ENCODE data around the gene MICU1.

DNA sequence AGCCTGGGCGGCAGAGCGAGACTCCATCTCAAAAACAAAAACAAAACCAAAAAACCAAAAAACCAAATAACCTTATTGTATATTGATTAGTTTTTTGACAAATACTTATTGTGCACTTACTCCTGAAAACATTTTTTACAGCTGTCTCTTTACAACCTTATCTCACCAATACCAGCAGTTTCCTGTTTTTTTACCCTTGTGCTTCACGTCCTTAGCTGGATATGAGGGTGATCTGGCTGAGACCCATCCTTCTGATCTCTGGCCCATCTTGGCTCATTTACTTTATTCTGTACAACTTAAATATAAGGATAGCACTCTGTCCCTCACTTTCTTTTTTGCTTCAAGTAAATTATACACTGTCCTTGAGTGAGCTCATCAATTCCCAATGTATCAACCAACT is 166.6 kb downstream of the MICU1 start:
- TF ChIP-seq EZH2phosphoT487 (conservative IDR thresholded peaks at IDR 0.05; ENCODE audit: low read length): no peak
- TF ChIP-seq, protein P1, sequence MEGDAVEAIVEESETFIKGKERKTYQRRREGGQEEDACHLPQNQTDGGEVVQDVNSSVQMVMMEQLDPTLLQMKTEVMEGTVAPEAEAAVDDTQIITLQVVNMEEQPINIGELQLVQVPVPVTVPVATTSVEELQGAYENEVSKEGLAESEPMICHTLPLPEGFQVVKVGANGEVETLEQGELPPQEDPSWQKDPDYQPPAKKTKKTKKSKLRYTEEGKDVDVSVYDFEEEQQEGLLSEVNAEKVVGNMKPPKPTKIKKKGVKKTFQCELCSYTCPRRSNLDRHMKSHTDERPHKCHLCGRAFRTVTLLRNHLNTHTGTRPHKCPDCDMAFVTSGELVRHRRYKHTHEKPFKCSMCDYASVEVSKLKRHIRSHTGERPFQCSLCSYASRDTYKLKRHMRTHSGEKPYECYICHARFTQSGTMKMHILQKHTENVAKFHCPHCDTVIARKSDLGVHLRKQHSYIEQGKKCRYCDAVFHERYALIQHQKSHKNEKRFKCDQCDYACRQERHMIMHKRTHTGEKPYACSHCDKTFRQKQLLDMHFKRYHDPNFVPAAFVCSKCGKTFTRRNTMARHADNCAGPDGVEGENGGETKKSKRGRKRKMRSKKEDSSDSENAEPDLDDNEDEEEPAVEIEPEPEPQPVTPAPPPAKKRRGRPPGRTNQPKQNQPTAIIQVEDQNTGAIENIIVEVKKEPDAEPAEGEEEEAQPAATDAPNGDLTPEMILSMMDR (IDR thresholded peaks at IDR 0.05; ENCODE audit: insufficient read depth, low read length, poor library complexity, severe bottlenecking): no peak

All from SU-DHL-6 (cell line).